Activated T-helper 1 cell treated with Interleukin-2 at 50 U/mL for 16 hours (primary cell): ENCODE measurements around the gene SGO1.

Source experiments
- DNase-seq: peaks from one replicate; pipeline ENCODE4 v3.0.0-alpha.2; 2020; ENCODE audit warnings: low read depth

The SGO1 gene

GRCh38 chr3:20154928-20155327, 31.1 kb downstream of the SGO1 start:
- DNase-seq = no peak

- DNase-seq = no peak
Observed at GRCh38 chr3:20154078-20154477, 31.9 kb downstream of the SGO1 start.

DNA sequence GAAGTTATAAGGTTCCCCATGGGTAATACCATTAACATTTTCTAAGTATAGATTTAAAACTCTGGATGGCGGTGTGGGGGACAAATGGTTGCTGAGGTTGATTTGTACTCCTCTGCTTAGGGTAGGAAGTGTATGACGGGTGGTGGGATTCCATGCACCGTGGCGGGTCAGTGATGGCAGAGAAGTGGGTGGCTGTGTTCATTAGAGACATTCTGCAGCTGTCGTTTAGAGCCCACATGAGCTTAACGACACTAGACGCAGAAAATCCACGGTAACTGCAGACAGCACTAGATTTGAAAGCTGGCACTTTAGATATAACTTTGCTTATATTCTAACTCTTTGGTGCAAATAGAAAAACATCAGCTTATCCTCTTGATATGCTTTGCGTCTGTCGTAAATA, 37.5 kb downstream of the SGO1 start:
- no peak for DNase-seq

DNA sequence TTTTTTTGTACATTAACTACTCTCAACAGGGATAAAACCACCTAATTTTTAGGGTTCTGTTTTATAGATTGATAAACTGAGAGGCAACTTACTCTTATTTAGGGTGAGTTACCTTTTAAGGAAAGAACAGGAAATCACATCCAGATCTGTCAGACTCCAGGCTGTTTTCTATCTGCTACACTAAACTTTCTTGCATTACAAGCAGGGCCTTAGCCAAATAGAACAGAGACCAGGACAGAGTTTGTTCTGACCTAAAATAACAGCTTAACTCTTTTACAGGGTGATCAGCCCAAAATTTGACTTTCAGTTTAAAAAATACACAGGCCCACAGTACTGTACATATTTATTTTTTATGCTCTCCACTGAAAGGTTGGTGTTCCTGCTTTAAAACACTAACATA, 38.6 kb downstream of the SGO1 start:
- DNase-seq = no peak

- no peak for DNase-seq
Observed at GRCh38 chr3:20146301-20146700, 39.7 kb downstream of the SGO1 start.

GRCh38 chr3:20145874-20146273, 40.1 kb downstream of the SGO1 start:
- no peak for DNase-seq

- DNase-seq = no peak
Observed at GRCh38 chr3:20143519-20143918, 42.5 kb downstream of the SGO1 start.

DNA sequence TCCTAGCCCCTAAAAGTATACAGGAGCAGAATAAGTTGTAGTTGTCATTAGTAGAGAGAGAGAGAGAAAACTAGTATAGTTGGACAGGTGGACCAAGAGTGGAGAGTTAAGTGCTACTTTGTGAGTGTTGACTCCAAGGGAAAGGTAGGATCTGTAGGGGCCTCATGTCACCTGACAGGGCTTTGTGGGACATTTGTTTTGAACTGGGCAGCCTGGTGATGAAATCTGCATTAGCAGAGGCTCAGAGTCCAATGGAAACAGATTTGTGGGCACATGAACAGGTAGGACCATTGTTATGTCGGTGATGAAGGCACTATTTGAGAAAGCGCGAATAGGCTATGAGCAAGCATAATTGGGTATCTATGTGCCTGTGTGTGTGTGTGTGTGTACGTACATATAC, 43.5 kb downstream of the SGO1 start:
- no peak for DNase-seq

DNA sequence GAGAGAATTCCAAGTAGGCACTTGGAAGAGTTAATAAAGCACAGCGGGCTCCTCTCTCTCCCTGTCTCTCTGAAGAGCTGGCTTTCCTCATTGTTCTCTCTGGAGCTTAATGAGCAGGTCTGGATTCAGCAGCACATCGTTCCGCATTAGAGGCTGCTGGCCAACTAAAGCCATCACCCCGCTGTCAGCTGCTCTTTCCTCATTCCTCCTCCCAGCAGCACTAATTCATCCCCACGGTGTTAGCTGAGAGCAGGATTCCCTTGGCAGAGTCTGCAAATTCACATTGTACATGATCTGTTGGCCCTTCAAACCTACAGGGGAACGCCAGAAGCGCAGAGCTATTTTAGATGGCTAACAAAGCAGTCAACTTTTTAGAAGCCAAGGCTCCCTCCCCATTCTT, 44.2 kb downstream of the SGO1 start:
- no peak for DNase-seq

GRCh38 chr3:20141316-20141715, 44.7 kb downstream of the SGO1 start:
- no peak for DNase-seq

- no peak for DNase-seq
Observed at GRCh38 chr3:20140881-20141280, 45.1 kb downstream of the SGO1 start.

DNA sequence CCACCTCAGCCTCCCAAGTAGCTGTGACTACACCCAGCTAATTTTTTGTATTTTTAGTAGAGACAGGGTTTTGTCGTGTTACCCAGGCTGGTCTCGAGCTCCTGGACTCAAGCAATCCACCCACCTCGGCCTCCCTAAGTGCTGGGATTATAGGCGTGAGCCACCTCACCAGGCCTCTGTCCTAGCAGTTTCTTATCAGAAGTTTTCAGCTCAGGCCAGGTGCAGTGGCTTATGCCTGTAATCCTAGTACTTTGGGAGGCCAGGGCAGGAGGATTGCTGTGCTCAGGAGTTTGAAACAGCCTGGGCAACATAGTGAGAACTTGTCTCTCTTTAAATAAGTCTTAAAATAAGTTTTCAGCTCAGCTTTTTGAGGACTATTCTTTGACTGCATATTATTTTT, 48.4 kb downstream of the SGO1 start:
- DNase-seq = no peak

DNA sequence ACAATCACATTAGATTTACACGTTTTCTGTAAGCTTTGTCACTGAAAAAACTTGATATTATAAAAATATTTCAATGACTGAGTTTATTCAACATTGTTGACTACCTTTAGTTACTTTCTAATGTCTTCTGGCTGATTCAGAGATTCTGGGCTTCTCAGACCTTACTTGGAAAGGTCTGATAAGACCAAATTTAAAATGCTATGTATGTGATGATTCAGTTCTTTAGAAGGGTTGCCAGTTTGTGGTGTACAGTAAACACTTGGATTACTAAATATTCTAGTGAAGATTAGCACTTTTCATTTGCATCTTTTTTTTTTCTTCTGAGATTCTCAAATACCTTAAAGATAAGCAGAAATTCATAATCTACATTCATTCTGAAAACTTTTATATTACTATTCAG, 49.8 kb downstream of the SGO1 start:
- DNase-seq = no peak

GRCh38 chr3:20130106-20130505, 55.9 kb downstream of the SGO1 start:
- DNase-seq = no peak

- no peak for DNase-seq
Observed at GRCh38 chr3:20128358-20128757, 57.6 kb downstream of the SGO1 start.

DNA sequence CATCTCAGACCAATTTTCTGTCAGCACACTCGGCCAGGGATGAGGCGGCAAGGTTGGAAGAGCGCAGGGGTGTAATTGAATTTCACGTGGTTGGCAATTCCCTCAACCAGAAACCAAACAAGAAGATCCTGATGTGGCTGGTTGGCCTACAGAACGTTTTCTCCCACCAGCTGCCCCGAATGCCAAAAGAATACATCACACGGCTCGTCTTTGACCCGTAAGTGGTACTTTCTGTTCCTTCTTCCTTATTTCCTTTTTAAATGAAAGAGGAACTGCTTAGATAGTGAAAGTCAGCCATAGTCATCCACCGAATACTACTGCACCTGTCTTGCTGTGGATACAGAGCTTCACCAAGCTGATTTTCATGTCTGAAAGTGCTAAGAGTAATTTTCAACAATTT, 60.1 kb downstream of the SGO1 start:
- DNase-seq = no peak

DNA sequence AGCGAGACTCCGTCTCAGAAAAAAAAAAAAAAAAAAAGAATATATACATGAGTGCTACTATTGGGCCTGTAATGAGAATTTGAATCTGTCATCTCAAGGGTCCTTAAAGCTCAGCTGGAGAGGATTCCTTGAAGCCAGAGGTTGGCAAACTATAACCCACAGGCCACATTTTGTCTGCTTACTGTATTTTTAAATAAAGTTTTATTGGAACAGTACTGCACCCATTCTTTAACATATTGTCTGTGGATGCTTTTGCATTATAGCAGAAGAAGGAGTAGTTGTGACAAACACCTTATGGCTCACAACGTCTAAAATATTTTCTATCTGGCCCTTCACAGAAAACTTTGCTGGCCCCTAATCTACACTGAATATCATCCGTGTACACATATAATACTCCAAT, 60.7 kb downstream of the SGO1 start:
- no peak for DNase-seq

DNA sequence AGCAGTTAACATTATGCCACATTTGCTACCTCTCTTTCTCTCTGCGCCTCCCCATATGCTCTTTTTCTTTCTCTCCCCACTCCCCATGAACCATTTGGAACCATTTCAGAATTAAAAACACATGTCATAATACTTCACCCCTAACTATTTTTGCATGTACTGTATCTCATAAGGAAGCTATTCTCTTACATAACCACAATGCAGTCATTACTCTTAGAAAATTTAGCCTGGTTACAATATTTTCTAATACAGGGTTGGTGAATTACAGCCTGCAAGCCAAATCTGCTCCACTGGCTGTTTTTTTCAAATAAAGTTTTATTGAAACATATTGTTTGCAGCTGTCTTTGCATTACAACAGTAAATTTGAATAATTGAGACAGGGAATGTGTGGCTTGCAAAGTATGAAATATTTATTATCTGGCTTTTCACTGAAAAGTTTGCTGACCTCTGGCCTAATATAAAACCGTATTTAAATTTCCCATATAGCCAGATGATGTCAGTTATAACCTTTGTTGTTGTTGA, 62.8 kb downstream of the SGO1 start:
- DNase-seq = no peak

- DNase-seq = no peak
Observed at GRCh38 chr3:20121088-20121487, 64.9 kb downstream of the SGO1 start.
